ENCODE data around the gene RASGRF2.

Gene RASGRF2

GRCh38 chr5:81238460-81238859 lies 278.3 kb downstream of the RASGRF2 start:
- DNase-seq (ENCODE audit: low read depth): no peak
- H3K4me3 ChIP-seq (ENCODE audit: low read depth, low read length): no peak overlapping the region
- TF ChIP-seq CTCF (IDR thresholded peaks at IDR 0.05; ENCODE audit: low read depth, low read length) (no peak), MAX (IDR thresholded peaks at IDR 0.05; ENCODE audit: low read depth, low read length) (no peak), POLR2A (IDR thresholded peaks at IDR 0.05; ENCODE audit: extremely low read depth, insufficient read length) (no peak), MYC (IDR thresholded peaks at IDR 0.05; ENCODE audit: low read depth, low read length) (no peak)

- TF ChIP-seq MYC (IDR thresholded peaks at IDR 0.05; ENCODE audit: low read depth, low read length) (no peak), CTCF (IDR thresholded peaks at IDR 0.05; ENCODE audit: low read depth, low read length) (no peak), POLR2A (IDR thresholded peaks at IDR 0.05; ENCODE audit: extremely low read depth, insufficient read length) (no peak), MAX (IDR thresholded peaks at IDR 0.05; ENCODE audit: low read depth, low read length) (no peak)
- no peak overlapping the region for H3K4me3 ChIP-seq (ENCODE audit: low read depth, low read length)
- no peak for DNase-seq (ENCODE audit: low read depth)
These were observed 279.4 kb downstream of the RASGRF2 start for GRCh38 chr5:81239613-81240012.

- no peak for DNase-seq (ENCODE audit: low read depth)
- TF ChIP-seq CTCF (IDR thresholded peaks at IDR 0.05; ENCODE audit: low read depth, low read length) (no peak), MYC (IDR thresholded peaks at IDR 0.05; ENCODE audit: low read depth, low read length) (no peak), MAX (IDR thresholded peaks at IDR 0.05; ENCODE audit: low read depth, low read length) (no peak), POLR2A (IDR thresholded peaks at IDR 0.05; ENCODE audit: extremely low read depth, insufficient read length) (no peak)
- H3K4me3 ChIP-seq (ENCODE audit: low read depth, low read length): no peak overlapping the region
These were observed 280.8 kb downstream of the RASGRF2 start for GRCh38 chr5:81241001-81241400.

- H3K4me3 ChIP-seq (ENCODE audit: low read depth, low read length): no peak overlapping the region
- TF ChIP-seq POLR2A (IDR thresholded peaks at IDR 0.05; ENCODE audit: extremely low read depth, insufficient read length) (no peak), MYC (IDR thresholded peaks at IDR 0.05; ENCODE audit: low read depth, low read length) (no peak), CTCF (IDR thresholded peaks at IDR 0.05; ENCODE audit: low read depth, low read length) (no peak), MAX (IDR thresholded peaks at IDR 0.05; ENCODE audit: low read depth, low read length) (no peak)
- DNase-seq (ENCODE audit: low read depth): no peak
These were observed 281.9 kb downstream of the RASGRF2 start for GRCh38 chr5:81241961-81242648.

GRCh38 chr5:81242906-81243436 lies 282.8 kb downstream of the RASGRF2 start:
- TF ChIP-seq POLR2A (IDR thresholded peaks at IDR 0.05; ENCODE audit: extremely low read depth, insufficient read length) (no peak), MYC (IDR thresholded peaks at IDR 0.05; ENCODE audit: low read depth, low read length) (no peak), CTCF (IDR thresholded peaks at IDR 0.05; ENCODE audit: low read depth, low read length) (no peak), MAX (IDR thresholded peaks at IDR 0.05; ENCODE audit: low read depth, low read length) (no peak)
- H3K4me3 ChIP-seq (ENCODE audit: low read depth, low read length): no peak overlapping the region
- no peak for DNase-seq (ENCODE audit: low read depth)
